ENCODE results near the gene MRPL1.

GRCh38 chr4:77852892-77853495, 9.6 kb upstream of the MRPL1 start:
- no peak for TF ChIP-seq CTCF (IDR thresholded peaks at IDR 0.05 in 4 of 5, conservative IDR thresholded peaks at IDR 0.05 in 1 of 5)
- no peak for TF ChIP-seq POLR2A (IDR thresholded peaks at IDR 0.05)
